Panc1 (cell line): Measurements from ENCODE around the gene MTMR12. TPM values are rescaled to one million over a fixed set of nuclear protein-coding genes. Genes with fewer than 3 reads are reported as not detected.

Experiments used
- ATAC-seq: fragments of 200-7000 bp; cut with Tn5 transposase; 2 replicates; pipeline ENCODE4 v1.9.1; 2020; ENCODE audit warnings: mild to moderate bottlenecking, moderate library complexity
- BruUV-seq: library from RNA; stranded (reverse); fragments of 400-500 nt; replicated peaks from 2 replicates; lab custom pipeline; 2021; lab: Mats Ljungman, UMichigan
- CTCF ChIA-PET: fragments of 300-600 bp; sonication (Branson Sonifier 250); formaldehyde crosslinking; loops from one replicate; lab custom pipeline; 2022; ENCODE audit warnings: antibody characterized with exemption; lab: Charles Lee
- POLR2A ChIA-PET: fragments of 300-600 bp; sonication (Branson Sonifier 250); formaldehyde crosslinking; loops from one replicate; lab custom pipeline; 2022; ENCODE audit warnings: antibody characterized with exemption; lab: Charles Lee
- DNase-seq: peaks from one replicate; pipeline ENCODE4 v3.0.0-alpha.2; 2010; ENCODE audit warnings: low read depth, low spot score
- H3K27ac ChIP-seq: 2 replicates; pipeline ENCODE4 v1.5.1; 2011; ENCODE audit warnings: mild to moderate bottlenecking, low read length, inconsistent platforms
- H3K27me3 ChIP-seq: fragments of 200-500 bp; sonication (Bioruptor generic); 2 replicates; pipeline ENCODE4 v1.6.0; 2014; ENCODE audit warnings: low read length, inconsistent platforms; ENCODE audit not compliant: control insufficient read depth, insufficient read depth
- H3K36me3 ChIP-seq: fragments of 200-500 bp; sonication (Bioruptor generic); 2 replicates; pipeline ENCODE4 v1.5.1; 2014; ENCODE audit warnings: inconsistent platforms, mild to moderate bottlenecking, low read length, moderate library complexity; ENCODE audit not compliant: control insufficient read depth, insufficient read depth
- H3K4me1 ChIP-seq: 2 replicates; pipeline ENCODE4 v1.5.1; 2011; ENCODE audit warnings: inconsistent platforms, mild to moderate bottlenecking, low read length, moderate library complexity; ENCODE audit not compliant: control insufficient read depth, insufficient read depth
- H3K4me3 ChIP-seq, 2 experiments: 2 replicates each; pipeline ENCODE4 v1.5.1; 2011 to 2012; ENCODE audit warnings: low read depth in 2 of 2, low read length in 2 of 2, mild to moderate bottlenecking in 2 of 2, inconsistent platforms in 1 of 2, moderate library complexity in 1 of 2
- H3K9me3 ChIP-seq: fragments of 200-500 bp; sonication (Bioruptor generic); 2 replicates; pipeline ENCODE4 v1.5.1; 2014; ENCODE audit warnings: low read depth, mild to moderate bottlenecking, inconsistent platforms, low read length, moderate library complexity; ENCODE audit not compliant: control insufficient read depth, insufficient read depth
- CTCF ChIP-seq: fragments of 450-650 bp; IDR thresholded peaks from 2 replicates; pipeline ENCODE4 v1.5.1; 2017; ENCODE audit warnings: mild to moderate bottlenecking
- POLR2AphosphoS5 ChIP-seq: IDR thresholded peaks from 2 replicates; pipeline ENCODE4 v1.6.1; 2012; ENCODE audit warnings: mild to moderate bottlenecking, low read depth, low read length, moderate library complexity
- REST ChIP-seq, 2 experiments: IDR thresholded peaks; 2 replicates each; pipeline ENCODE4 v1.6.1; 2011 to 2012; ENCODE audit warnings: low read depth in 2 of 2, control low read depth in 1 of 2, low read length in 1 of 2, mild to moderate bottlenecking in 1 of 2, moderate library complexity in 1 of 2; ENCODE audit not compliant: insufficient read depth in 1 of 2
- SIN3A ChIP-seq: IDR thresholded peaks from 2 replicates; pipeline ENCODE4 v1.6.1; 2012; ENCODE audit warnings: low read depth, mild to moderate bottlenecking, low read length, moderate library complexity, borderline replicate concordance; ENCODE audit not compliant: insufficient read depth
- TCF7L2 ChIP-seq: IDR thresholded peaks from 2 replicates; pipeline ENCODE4 v1.6.1; 2011; ENCODE audit warnings: mild to moderate bottlenecking, low read depth, low read length, inconsistent platforms
- in situ Hi-C: cut with HindIII; loops from 2 replicates; pipeline ENCODE4 v1.10.0; 2016; ENCODE audit warnings: low sequenced_read_pairs, low pct_unique_long_range_greater_than_20kb
- intact Hi-C: fragments of 100-400 bp; cut with micrococcal nuclease; formaldehyde crosslinking; loops from one replicate; pipeline ENCODE4 v1.10.0; 2022; ENCODE audit not compliant: unreplicated experiment
- total RNA-seq: library from RNA; stranded (reverse); gene quantifications from one replicate; pipeline ENCODE4 v1.2.1, GENCODE V29; 2021; ENCODE audit not compliant: unreplicated experiment

MTMR12 gene
- total RNA-seq, 1 experiment from 2014 or later, result 42.4 TPM

GRCh38 chr5:32202394-32202793, 110.3 kb downstream of the MTMR12 start:
- in situ Hi-C loops (no loop called here), intact Hi-C loops (no loop called here)
- H3K4me3 ChIP-seq, result no peak overlapping the region
- TF ChIP-seq POLR2AphosphoS5 (no peak), REST (IDR thresholded peaks at IDR 0.05; ENCODE audit: insufficient read depth in 1 of 2, low read depth in 2 of 2, low read length in 1 of 2) (no peak), SIN3A (no peak), CTCF (no peak), TCF7L2 (no peak)
- ChIA-PET POLR2A (no interaction called here), CTCF (no interaction called here)
- no TSS peak for BruUV-seq
- DNase-seq (no peak), ATAC-seq (no peak)
- no peaks in the 10 kb centered on the region for H3K9me3 ChIP-seq
- H3K27me3 ChIP-seq, result no peaks in the 10 kb centered on the region
- H3K36me3 ChIP-seq, result no peaks in the 10 kb centered on the region
- H3K4me1 ChIP-seq, result no peaks in the 10 kb centered on the region
- H3K27ac ChIP-seq, result no peak overlapping the region

GRCh38 chr5:32201122-32201753, 111.5 kb downstream of the MTMR12 start:
- DNase-seq, result no peak
- no peaks in the 10 kb centered on the region for H3K4me1 ChIP-seq
- no peaks in the 10 kb centered on the region for H3K27me3 ChIP-seq
- intact Hi-C loops, result no loop called here
- in situ Hi-C loops, result no loop called here
- ChIA-PET POLR2A (interaction anchor here (0.6 kb wide), 1 partner anchor 218 kb away, joined by 3 read pairs; no protein-coding TSS in a partner anchor), CTCF (no interaction called here)
- H3K4me3 ChIP-seq, result no peak overlapping the region
- H3K36me3 ChIP-seq, result no peaks in the 10 kb centered on the region
- no peak for ATAC-seq
- no peaks in the 10 kb centered on the region for H3K9me3 ChIP-seq
- no TSS peak for BruUV-seq
- no peak overlapping the region for H3K27ac ChIP-seq
- TF ChIP-seq POLR2AphosphoS5 (no peak), SIN3A (no peak), REST (IDR thresholded peaks at IDR 0.05; ENCODE audit: insufficient read depth in 1 of 2, low read depth in 2 of 2, low read length in 1 of 2) (no peak), CTCF (no peak), TCF7L2 (no peak)
